Measurements from ENCODE around the gene FEM1A. TPM values are rescaled to one million over a fixed set of nuclear protein-coding genes. Genes with fewer than 3 reads are reported as not detected.
"Not testable (repeated sequence)": the region's sequence is repeated elsewhere in the genome, so short reads cannot be mapped to it uniquely, and the experiment has no call there.

Gene FEM1A
- total and polyA plus RNA-seq, 9 donors, result 3.6 to 11.4 (median 9.1) TPM

GRCh38 chr19:4775627-4776152, 15.8 kb upstream of the FEM1A start:
- H3K27ac ChIP-seq, result no peak overlapping the region

DNA sequence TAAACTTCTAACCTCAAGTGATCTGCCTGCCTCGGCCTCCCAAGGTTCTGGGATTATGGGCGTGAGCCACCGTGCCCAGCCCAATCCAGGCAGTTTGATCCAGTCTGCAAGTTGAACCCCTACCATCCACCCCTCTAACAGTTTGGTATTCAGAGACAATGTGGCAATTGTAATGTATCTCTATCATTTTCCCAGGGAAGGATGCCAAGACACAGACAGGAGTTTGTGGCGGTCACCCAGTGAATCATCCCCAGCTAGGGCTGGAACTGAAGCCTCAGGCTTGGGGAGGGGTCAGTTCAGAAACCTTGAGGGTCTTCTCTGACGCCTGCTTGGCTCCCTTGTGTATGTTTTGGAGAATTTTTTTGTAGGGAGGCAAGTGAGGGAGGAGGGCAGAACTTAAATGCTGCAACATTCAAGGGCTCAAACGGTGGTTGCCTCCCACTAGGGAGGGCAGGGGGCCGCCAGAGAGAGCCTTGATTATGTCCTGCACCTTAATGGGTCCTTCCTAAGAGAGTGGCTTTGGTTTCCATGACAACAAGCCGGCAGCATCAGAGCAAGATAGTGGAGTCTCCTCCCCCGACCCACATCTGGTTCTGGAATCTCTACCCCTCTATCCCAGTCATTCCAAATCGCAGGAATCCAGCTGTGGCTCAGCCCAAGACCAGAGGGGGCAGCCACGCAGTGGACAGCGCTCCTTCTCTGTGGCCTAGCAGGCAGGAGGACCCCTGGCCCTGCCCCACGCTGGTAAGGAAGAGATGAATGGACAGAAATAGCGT, 14.9 kb upstream of the FEM1A start:
- DNase-seq, result no peak
- H3K27me3 ChIP-seq, result no peaks in the 10 kb centered on the region
- H3K4me1 ChIP-seq (ENCODE audit: insufficient read depth), result no peaks in the 10 kb centered on the region
- H3K9me3 ChIP-seq, result no peaks in the 10 kb centered on the region
- intact Hi-C loops (cut with DNase I), result no loop called here
- no peaks in the 10 kb centered on the region for H3K36me3 ChIP-seq
- WGBS, 3 donors, result 26 to 33% (median 30%) methylated on average over 14 of the region's 14 CpGs
- H3K4me3 ChIP-seq, result no peak overlapping the region
- no peak overlapping the region for H3K27ac ChIP-seq
- TF ChIP-seq EP300 (IDR thresholded peaks at IDR 0.05) (no peak), POLR2A (IDR thresholded peaks at IDR 0.05) (no peak)
- TF ChIP-seq, protein P1, sequence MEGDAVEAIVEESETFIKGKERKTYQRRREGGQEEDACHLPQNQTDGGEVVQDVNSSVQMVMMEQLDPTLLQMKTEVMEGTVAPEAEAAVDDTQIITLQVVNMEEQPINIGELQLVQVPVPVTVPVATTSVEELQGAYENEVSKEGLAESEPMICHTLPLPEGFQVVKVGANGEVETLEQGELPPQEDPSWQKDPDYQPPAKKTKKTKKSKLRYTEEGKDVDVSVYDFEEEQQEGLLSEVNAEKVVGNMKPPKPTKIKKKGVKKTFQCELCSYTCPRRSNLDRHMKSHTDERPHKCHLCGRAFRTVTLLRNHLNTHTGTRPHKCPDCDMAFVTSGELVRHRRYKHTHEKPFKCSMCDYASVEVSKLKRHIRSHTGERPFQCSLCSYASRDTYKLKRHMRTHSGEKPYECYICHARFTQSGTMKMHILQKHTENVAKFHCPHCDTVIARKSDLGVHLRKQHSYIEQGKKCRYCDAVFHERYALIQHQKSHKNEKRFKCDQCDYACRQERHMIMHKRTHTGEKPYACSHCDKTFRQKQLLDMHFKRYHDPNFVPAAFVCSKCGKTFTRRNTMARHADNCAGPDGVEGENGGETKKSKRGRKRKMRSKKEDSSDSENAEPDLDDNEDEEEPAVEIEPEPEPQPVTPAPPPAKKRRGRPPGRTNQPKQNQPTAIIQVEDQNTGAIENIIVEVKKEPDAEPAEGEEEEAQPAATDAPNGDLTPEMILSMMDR (IDR thresholded peaks at IDR 0.05), result no peak

More at GRCh38 chr19:4775627-4776152, 15.8 kb upstream of the FEM1A start:
- intact Hi-C loops (cut with DNase I), result no loop called here
- Histone ChIP-seq H3K4me3 (no peak overlapping the region), H3K27me3 (no peaks in the 10 kb centered on the region), H3K9me3 (no peaks in the 10 kb centered on the region), H3K4me1 (ENCODE audit: insufficient read depth) (no peaks in the 10 kb centered on the region), H3K36me3 (no peaks in the 10 kb centered on the region)
- TF ChIP-seq, protein P1 (IDR thresholded peaks at IDR 0.05), result no peak
- TF ChIP-seq POLR2A (IDR thresholded peaks at IDR 0.05) (no peak), EP300 (IDR thresholded peaks at IDR 0.05) (no peak)
- 56 to 65% (median 59%) methylated on average over 5 of the region's 5 CpGs for whole genome bisulfite sequencing, 3 donors
- DNase-seq, result no peak

DNA sequence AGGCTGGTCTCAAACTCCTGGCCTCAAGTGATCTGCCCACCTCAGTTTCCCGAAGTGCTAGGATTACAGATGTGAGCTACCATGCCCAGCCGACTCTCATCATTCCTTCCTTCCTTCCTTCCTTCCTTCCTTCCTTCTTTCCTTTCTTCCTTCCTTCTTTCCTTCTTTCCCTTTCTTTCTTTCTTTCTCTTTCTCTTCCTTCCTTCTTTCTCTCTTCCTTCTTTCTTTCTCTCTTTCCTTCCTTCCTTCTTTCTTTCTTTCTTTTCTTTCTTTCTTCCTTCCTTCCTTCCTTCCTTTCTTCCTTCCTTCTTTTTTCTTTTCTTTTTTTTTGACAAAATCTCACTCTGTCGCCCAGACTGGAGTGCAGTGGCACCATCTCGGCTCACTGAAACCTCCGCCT, 13.4 kb upstream of the FEM1A start:
- WGBS, 3 donors, result 75 to 89% (median 83%) methylated on average over 5 of the region's 5 CpGs
- H3K9me3 ChIP-seq; H3K36me3 ChIP-seq; DNase-seq; H3K4me3 ChIP-seq; H3K27ac ChIP-seq; H3K4me1 ChIP-seq (ENCODE audit: insufficient read depth); H3K27me3 ChIP-seq; intact Hi-C loops (cut with DNase I): not testable (repeated sequence)

- Histone ChIP-seq H3K27ac (no peak overlapping the region), H3K9me3 (no peaks in the 10 kb centered on the region), H3K4me3 (no peak overlapping the region), H3K27me3 (no peaks in the 10 kb centered on the region), H3K36me3 (no peaks in the 10 kb centered on the region), H3K4me1 (ENCODE audit: insufficient read depth) (no peaks in the 10 kb centered on the region)
- intact Hi-C loops (cut with DNase I), result loop anchor here in 1 of 4 donors (10.0 kb wide), 1 partner anchor 206 kb away; no protein-coding TSS in a partner anchor
- DNase-seq, result no peak
- WGBS, 3 donors, result 78 to 84% (median 79%) methylated on average over 6 of the region's 6 CpGs
- TF ChIP-seq POLR2A (IDR thresholded peaks at IDR 0.05), result no peak
- no peak for TF ChIP-seq EP300 (IDR thresholded peaks at IDR 0.05)
- TF ChIP-seq, protein P1 (IDR thresholded peaks at IDR 0.05), result no peak
These were observed 10.7 kb upstream of the FEM1A start for GRCh38 chr19:4780860-4781259.

GRCh38 chr19:4781801-4782200, 9.7 kb upstream of the FEM1A start:
- Histone ChIP-seq H3K27ac (no peak overlapping the region), H3K27me3 (no peaks in the 10 kb centered on the region), H3K4me1 (ENCODE audit: insufficient read depth) (no peaks in the 10 kb centered on the region), H3K9me3 (no peaks in the 10 kb centered on the region), H3K4me3 (no peak overlapping the region), H3K36me3 (no peaks in the 10 kb centered on the region)
- no peak for DNase-seq
- 31 to 56% (median 34%) methylated on average over 3 of the region's 3 CpGs for WGBS, 3 donors
- TF ChIP-seq, protein P1 (IDR thresholded peaks at IDR 0.05), result no peak
- TF ChIP-seq EP300 (IDR thresholded peaks at IDR 0.05) (no peak), POLR2A (IDR thresholded peaks at IDR 0.05) (no peak)
- intact Hi-C loops (cut with DNase I), result loop anchor here in 1 of 4 donors (10.0 kb wide), 1 partner anchor 207 kb away; no protein-coding TSS in a partner anchor

GRCh38 chr19:4786412-4787016, 5.0 kb upstream of the FEM1A start:
- intact Hi-C loops (cut with DNase I), result loop anchor here in 3 of 4 donors (5.0 to 10.0 kb wide), 2 partner anchors 54 to 212 kb away; no protein-coding TSS in a partner anchor
- DNase-seq; H3K27ac ChIP-seq; H3K9me3 ChIP-seq; H3K36me3 ChIP-seq; H3K4me3 ChIP-seq; H3K4me1 ChIP-seq (ENCODE audit: insufficient read depth); H3K27me3 ChIP-seq: not testable (repeated sequence)
- 49 to 69% (median 62%) methylated on average over 5 to 6 of the region's 6 CpGs for WGBS, 3 donors
